CD1c-positive myeloid dendritic cell (primary cell): ENCODE data around the gene CEND1.
"Not testable (repeated sequence)": the region's sequence is repeated elsewhere in the genome, so short reads cannot be mapped to it uniquely, and the experiment has no call there.

Experiments
- DNase-seq: peaks from one replicate; pipeline ENCODE4 v3.0.0-alpha.2; 2016; ENCODE audit errors: extremely low spot score

Gene CEND1

DNA sequence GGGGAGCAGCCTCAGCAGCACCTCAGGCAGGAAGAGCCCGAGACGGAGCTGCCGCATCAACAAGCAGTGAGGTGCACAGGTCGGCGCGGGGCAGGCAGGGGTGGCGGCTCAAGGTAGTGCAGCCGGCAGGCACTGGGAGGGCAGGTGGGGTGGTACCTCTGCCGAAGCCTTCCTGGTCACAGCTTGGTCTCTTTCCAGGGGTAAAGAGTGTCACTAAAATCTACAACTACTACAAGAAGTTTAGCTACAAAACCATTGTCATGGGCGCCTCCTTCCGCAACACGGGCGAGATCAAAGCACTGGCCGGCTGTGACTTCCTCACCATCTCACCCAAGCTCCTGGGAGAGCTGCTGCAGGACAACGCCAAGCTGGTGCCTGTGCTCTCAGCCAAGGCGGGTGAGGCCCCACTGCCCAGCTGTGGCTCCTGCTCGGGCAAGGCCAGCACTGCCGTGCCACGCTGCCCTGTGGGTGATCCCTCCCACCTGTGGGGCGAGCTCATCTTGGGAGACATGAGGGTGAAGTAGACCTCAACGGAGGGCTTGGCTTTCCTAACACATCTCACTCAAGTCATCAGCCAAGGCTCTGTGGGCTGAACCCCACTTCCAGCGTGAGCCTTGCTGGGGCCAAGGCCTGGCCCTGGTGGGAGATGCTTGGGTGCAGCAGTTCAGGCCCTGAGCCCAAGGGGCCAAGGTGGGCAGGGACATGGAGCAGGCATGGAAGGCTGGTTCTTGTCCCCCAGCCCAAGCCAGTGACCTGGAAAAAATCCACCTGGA lies 26.2 kb downstream of the CEND1 start:
- DNase-seq = no peak

DNA sequence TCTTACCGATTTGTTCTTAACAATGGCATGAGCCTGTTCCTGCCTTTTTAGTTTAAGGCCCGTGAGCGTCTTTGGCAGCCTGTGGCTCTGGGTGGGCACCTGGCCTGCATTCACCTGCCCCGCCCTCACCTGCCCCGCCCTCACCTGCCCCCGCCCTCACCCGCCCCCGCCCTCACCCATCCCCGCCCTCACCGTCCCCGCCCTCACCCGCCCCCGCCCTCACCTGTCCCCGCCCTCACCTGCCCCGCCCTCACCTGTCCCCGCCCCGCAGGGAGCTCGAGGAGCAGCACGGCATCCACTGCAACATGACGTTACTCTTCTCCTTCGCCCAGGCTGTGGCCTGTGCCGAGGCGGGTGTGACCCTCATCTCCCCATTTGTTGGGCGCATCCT lies 26.8 kb downstream of the CEND1 start:
- no peak for DNase-seq

DNA sequence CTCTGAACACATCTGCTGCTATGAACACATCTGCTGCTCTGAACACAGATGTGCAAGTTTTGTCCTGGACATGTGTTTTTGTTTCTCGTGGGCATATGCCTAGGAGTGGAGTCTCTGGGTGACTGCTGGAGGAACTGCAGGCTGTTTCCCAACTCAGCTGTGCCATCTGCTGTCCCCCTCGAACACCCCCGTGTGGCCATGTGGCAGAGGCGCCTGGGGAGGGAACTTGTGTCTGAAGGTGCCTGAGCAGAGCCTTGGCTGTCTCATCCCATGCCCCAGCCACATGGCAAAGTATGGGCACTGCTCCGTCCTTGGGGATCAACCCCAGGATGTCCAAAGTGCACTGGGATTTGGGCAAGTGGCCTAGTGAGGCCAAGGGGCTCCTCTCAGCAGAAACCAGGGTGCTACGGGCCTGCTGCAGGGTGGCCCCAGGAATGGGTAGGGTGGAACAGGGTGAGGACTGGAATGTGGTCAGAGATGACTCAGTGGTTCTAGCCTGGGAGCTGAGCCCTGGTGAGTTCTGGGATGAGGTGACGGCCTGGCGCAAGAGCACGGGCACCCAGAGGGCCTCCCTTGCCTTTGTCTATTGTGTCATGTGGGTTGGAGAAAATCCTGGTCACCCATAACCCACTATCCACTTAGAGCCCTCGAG lies 27.3 kb downstream of the CEND1 start:
- peak; percentile 52 for DNase-seq

DNA sequence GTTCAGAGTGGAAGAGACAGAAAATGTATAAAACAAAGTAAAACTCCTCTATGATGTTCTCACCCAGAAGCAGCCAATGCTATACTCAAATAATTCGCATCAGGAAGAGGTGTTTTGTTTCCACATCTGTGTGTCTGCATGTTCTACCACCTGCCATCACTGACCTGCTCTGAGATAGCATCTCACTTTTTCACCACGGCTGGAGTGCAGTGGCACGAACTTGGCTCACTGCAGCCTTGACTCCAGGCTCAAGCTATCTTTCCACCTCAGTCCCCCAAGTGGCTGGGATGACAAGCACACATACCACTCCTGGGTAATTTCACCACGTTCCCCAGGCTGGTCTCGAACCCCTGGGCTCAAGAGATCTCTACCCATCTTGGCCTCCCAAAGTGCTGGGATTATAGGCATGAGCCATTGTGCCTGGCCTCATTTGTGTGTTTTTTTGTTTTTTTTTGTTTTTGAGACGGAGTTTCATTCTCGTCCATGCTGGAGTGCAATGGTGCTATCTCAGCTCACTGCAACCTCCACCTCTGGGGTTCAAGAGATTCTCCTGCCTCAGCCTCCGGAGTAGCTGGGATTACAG lies 28.3 kb downstream of the CEND1 start:
- DNase-seq = no peak

DNA sequence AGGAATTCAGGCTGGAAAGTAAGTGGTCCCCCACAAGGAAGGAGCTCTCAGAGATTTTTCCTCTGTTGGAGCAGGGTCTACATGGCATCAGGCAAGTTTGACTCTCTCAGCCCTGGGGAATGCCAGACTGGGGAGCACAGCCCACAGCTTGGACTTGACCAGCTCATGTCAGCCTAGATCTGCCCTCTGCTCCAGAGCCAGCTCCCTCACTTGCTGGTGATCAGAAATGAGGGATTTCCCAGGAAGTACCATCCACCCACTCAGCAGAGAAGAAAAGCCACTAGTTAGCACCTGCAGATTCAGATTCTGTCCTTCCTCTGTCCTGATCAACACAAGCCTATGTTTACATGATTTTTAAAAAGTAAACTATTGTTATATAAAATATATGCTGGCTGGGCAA lies 29.7 kb downstream of the CEND1 start:
- no peak for DNase-seq

DNA sequence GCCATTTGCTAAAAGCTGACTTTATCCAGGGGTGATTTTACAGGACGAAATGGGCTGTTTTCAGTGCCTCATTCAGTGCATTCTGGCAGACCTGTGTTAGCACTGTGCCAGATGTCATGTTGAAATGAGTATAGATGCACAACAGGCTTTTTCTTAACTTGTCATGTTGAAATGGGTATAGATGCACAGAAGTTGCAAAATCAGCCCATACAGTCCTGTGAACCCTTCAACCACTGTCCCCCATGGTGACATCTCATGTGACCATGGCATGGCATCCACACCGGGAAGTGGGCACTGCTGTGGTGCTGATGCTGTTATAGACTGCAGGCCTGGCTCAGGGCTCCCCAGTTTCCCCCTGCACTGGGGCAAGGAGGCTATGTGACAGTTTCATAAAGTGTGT lies 40.2 kb downstream of the CEND1 start:
- peak; percentile 57 for DNase-seq

DNA sequence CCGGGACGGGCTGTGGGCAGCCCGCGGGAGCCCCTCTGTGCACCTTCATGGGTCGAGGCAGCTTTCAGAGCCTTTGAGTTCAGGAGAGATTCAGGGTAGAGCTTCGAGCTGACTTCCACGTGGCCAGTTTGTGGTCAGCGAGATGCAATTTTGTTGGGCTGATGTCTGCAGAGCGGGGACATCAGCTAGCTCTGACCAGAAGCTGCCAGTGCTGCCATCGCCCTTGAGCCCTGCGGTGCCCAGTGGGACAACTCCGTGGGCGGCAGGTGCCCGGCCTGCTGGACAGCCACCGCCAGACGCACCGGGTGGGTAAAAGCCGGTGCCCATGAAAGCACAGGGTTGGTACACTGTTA lies 41.9 kb downstream of the CEND1 start:
- peak; percentile 41 for DNase-seq

DNA sequence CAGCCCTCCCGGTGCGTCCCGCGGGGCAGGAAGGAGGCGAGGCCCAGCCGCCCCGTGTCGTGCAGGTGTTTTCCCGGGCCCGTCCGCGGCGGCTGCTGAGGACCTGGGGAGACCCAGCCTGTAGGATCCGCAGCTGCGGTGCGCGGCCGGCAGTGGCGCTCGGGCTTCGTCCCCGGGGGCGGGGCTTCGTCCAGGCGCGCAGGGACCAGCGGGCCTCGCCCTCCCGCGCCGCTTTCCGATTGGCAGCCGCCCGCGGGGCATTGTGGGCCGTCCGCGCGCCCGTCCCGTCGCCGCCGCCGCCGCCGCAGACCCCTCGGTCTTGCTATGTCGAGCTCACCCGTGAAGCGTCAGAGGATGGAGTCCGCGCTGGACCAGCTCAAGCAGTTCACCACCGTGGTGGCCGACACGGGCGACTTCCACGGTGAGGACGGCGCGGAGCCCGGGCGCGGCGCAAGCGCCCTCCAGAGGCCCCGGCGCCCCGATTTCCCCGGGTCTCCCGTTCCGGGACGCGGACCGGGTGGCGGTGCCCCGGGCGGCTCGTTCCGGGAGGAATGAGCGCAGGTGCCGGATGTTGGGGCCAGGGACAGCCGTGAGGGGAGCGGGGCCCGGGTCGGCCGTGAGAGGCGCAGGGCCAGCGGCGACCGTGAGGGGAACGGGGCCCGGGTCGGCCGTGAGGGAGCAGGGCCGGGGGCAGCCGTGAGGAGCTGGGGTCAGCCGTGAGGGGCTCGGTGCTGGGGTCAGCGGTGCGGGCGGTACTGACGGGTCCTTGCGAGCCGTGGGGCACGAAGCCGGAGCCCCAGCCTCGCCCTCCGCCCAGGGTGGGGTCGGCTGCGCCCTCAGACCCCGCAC lies 42.5 kb downstream of the CEND1 start, which contains the start of gene TALDO1:
TALDO1 (plus strand) TSS at position 307 of the 849 bp plus-strand sequence; CDS start at position 325, 18 bp downstream.
- DNase-seq = peak; percentile 94

DNA sequence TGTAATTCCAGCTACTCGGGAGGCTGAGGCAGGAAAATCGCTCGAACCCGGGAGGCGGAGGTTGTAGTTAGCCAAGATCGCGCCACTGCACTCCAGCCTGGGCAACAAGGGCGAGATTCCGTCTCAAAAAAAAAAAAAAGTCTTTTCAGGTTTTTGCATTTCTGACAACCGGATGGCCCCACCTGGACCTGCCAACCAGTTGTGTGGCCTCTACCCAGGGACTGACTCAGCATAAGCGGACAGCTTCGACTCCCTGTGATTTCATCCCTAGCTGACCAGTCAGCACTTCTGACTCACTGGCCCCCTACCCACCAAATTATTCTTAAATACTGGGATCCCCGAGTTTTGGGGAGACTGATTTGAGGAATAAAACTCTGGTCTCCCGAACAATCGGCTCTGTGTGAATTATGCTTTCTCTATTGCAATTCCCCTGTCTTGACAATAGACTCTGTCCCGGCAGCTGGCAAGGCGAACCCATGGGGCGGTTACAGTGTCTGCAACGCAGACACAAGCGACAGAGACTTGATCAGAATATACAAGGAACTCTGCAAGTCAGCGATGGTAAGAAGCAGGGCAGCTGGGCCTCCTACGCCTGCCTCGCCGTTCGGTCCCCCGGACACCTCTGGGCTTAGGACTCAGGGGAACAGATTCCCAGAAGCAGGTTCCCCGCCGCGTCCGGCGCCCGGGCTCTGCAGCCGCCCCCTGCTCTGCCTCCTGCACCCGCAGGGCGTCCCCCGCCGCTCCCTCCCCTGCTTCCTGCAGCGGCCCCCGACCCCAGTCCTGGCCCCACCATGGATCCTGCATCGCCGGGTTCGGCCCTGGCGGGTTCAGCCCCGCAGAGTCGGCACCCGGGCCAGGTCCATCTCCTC lies 43.4 kb downstream of the CEND1 start:
- DNase-seq = peak; percentile 32

DNA sequence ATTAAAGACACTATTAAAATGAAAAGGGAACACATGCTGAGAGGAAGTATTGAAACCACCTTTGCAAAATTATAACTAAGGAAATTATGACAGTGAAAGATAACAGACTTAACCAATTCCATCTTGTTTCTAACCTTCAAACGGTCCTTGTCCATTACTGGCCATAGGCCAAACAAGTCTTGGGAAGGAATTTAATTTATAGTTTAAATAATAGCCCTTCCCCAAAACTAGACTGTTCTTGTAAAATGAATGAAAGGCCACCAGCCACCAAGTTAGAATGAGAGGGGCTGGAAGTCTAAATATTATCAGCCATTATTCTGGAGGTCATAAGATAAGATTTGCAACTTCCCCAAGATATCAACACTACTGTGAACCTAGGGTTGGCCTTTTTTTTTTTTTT lies 44.5 kb downstream of the CEND1 start:
- DNase-seq = no peak

DNA sequence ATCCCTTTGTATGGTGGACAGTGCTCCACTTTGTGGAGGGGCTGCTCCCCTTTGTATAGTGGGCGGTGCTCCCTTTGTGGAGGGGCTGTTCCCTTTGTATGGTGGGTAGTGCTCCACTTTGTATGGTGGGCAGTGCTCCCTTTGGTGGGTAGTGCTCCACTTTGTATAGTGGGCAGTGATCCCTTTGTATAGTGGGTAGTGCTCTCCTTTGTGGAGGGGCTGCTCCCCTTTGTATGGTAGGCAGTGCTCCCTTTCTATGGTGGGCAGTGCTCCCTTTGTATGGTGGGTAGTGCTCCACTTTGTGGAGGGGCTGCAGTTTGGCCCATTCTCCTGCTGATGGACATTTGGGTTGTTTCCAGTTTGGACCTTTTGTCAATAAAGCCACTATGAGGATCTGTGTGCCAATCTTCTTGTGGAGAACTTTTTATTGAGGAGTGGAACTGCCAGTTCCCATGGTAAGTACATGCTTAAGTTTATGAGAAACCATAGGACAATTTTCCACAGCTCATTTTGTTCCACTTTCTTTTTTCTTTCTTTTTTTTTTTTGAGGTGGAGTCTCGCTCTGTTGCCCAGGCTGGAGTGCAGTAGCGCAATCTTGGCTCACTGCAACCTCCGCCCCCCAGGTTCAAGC lies 47.2 kb downstream of the CEND1 start:
- DNase-seq = no peak

DNA sequence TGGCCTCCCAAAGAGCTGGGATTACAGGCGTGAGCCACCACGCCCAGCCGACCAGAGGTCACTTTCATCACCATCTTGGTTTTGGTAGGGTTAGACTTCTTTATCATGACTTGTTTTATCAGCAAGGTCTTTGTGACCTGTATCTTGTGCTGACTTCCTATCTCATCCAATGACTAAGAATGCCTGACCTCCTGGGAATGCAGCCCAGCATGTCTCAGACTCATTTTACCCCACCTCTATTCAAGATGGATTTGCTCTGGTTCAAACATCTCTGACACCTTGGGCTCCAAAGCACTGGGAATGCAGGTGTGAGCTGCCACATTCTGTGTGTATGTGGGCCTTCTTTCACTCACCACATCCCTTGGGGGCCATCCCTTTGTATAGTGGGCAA lies 47.7 kb downstream of the CEND1 start:
- no peak for DNase-seq

DNA sequence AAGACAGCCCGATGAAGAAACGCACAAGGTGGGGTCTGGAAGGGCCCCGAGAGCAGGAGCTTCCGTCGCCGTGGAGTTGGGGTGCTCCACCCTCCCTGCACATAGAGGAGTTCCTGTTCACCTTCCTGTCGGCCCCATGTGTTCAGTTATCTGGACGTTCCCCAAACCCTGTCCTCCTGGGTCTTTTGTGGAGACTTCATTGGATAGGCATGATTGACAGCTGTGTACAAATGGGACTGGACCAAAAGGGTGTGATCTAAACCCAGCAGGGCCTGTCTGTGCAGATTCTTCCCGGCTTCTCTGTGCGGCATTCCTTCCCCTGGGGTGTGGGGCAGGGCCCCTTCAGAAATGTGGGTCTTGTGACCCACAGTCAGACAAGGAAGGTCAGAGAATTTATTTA lies 52.0 kb downstream of the CEND1 start:
- not testable (repeated sequence) for DNase-seq

DNA sequence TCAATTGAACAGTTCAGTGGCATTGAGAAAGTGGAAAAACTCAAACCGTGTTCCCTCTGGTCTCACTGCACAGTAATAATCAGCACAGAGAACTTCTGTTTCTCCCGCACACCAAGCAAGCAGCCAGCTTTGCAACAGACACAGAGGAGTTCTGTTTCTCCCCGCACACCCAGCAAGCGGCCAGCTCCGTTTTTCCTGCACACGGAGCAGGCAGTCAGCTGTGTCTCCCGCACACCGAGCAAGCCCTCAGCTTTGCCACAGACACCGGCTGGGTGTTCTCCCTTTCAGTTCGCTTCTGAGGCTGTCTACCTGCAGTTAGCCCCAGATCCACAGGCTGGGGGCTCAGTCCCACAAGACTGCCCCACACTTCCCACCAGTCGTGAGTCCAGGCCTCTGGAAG lies 52.5 kb downstream of the CEND1 start:
- DNase-seq = no peak
